G401.6 (cell line): Measurements from ENCODE around the gene CELF4.
"Not testable (repeated sequence)": the region's sequence is repeated elsewhere in the genome, so short reads cannot be mapped to it uniquely, and the experiment has no call there.

Experiments
- FAIRE-seq: peaks from 2 replicates; lab custom pipeline; 2012; peaks lifted over from hg19 to GRCh38; lab: Jason Lieb, UNC

CELF4 gene

DNA sequence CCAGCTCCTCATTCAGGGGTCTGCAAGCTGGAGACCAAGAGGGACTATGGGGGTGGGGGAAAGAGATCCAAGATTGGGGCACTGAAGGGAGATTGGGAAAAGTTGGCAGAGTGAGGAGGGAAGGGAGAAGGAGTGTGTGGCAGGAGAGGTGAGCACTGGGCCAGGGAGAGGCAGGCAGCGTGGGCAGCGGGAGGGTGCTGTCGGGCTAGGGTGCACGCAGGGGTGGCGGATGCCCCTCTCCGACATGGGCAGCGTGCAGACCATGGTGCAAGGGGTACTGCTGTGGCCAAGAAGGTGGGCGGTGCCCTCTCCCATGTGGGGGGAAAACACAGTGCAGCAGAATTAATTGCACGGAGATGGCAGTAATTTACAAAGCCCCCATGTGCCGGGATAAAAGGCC is 74.1 kb downstream of the CELF4 start:
- no peak for FAIRE-seq

DNA sequence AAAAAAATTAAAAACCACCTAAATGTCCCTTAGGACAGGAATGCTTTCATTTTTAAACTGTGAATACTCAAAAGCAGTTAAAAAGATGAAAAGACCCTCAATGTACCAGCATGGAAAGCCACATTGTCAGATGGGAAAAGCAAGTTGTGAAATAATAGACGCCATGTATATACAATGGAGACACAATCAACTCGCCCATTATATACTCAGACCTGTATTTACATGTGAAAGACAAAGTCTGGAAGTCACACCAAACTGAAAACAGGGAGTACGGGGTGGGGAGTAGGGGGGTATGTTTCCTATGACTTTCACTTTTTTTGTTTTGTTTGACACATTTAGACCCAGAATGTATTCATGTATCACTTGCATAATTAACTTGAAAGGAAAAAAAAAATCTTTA is 75.6 kb downstream of the CELF4 start:
- no peak for FAIRE-seq

- FAIRE-seq: no peak
These were observed 76.6 kb downstream of the CELF4 start for GRCh38 chr18:37489011-37489410.

- no peak for FAIRE-seq
These were observed 78.2 kb downstream of the CELF4 start for GRCh38 chr18:37487400-37487867.

- FAIRE-seq: no peak
These were observed 78.8 kb downstream of the CELF4 start for GRCh38 chr18:37486848-37487247.

DNA sequence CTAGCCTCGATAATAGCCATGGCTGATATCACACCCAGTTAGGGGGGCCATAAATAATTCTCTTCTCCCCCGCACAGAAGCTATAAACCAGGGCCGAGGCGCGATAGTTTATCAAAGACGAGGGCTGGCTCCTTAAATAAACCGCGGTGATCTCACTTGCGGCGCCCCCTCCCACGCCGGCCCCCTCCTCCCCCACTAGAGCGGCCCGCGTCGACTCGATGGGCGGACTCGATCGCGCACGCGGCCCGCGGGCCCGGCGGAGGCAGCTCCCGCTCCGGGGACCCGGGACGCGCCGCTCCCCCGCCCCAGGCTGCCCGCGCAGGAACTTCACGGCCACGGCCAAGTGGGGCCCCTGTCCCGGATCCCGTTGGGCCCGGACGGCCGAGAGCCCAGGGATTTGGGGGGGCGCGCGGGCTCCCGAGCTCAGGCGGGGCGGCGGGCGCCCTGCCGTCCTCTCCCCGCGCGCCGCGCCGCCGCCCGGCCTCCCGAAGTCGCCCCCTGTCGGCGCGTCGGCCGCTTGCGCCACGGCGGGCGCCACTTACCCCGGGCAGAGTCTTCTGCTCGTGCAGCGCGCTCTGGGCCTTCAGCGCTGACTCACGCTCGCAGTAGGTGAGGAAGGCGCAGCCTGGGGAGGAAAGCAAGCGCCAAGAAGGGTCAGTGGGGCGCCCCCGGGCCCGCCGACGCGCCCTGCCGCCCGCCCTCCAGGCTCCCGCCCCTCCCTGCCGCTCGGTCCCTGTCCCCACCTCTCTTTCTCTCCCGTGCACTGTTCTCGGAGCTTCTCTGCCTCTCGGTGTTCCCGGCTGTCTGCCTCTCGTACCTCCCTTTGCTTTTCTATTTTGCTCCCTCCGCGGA is 80.4 kb downstream of the CELF4 start:
- no peak for FAIRE-seq

DNA sequence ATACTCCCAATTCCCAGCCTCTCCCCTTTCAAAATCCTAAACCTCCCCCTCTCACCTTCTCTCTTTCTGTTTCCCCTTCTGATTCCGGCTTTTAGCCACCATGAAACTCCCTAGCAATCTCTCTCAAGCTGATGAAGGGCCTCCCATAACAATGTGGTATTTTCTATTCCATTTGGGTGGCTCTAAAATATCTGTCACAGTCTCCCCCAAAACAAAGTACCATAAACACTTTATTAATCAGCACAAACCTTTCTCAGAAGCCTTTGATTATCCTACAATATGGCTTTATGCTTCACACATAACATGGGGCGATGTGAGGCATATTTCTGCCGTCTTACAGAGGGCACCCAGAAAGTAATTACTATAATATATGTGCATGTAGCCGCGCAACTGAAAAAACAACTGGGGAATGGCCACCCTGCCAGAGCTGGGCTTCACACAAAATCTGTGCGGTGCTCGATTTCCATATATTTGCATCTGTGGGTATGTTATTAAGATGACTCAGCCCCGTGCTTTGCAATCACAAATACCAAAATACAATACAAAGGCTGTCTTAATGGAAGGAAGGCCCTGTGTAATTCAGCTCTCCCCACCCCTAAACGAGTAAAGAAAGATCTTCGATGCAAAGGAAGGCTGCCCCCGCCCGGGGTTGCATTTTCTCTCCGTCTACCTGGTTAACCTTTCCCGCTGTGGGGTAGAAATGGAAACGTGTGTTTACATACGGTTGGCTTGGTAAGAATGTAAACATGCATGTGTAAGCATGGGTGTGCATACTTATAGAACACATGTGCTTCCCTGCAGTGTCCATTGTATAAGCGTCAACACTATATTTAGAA is 81.4 kb downstream of the CELF4 start:
- FAIRE-seq: no peak

DNA sequence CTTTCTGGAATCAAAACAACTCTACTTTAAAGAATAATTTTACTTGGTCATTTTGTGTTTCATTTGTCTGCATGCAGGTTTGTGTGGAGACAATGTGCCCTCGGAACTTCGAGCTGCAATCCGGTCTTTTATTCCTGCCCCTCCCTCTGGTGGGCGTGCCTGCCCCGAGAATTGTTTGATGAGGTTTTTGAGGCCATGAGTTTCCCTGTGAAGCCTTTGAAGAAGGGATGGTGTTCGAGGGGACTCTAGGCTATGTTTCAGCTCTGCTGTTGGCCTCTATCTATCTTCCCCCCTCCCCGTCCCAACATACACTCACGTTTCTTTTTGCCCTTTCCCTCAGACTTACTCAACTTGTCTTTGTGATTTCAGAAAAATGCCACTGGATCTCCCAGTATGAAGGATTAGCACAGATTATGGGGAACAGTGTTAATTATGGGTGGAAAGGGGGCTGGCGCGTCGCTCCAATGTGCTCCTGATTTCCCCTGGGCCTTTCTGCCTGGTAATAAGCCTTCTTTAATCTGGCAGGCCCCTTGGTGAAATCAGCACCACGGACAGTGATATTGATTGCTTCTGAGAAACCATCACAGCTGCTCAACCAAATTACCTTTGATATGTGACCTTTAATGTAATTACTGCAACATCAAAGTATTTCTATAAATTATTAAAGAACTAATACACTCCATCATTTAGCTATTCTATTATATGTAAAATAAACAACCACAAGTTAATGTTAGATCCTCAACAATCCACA is 82.2 kb downstream of the CELF4 start:
- no peak for FAIRE-seq

DNA sequence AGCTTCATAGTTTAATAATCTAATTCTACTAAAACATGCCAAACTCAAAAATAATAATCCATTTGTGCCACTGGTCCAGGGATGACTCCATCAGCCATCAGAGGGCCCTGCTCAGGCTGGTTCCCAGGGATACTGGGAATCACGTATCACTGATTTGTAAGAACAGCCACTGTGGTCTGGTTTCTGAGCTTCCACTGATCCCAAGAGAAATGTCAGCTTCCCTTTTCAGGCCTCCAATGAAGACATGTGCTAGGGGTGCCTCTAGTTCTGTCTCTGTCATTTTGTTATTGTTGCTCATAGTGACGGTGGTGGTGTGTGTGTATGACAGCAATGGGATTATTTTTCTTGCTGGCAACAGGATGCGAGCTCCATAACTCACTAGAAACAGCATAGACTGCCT is 83.2 kb downstream of the CELF4 start:
- FAIRE-seq: no peak

DNA sequence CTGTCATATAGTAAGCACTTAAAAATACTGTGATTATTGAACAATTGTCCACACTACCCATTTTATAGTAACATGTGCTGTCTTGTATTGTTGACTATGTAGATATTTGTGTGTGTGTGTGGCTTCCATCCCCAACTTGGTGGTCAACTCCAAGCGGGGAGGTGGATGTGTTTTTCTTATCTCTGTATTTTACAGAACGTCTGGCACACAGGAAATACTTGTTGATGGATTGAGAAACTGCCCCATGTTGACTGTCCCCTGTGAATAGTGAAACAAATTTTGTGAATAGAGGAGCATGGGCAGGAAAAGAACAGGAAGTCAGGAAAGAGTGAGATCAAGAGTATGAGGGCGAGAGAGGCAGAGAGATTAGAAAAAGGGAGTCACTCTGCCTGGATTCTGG is 83.6 kb downstream of the CELF4 start:
- no peak for FAIRE-seq

DNA sequence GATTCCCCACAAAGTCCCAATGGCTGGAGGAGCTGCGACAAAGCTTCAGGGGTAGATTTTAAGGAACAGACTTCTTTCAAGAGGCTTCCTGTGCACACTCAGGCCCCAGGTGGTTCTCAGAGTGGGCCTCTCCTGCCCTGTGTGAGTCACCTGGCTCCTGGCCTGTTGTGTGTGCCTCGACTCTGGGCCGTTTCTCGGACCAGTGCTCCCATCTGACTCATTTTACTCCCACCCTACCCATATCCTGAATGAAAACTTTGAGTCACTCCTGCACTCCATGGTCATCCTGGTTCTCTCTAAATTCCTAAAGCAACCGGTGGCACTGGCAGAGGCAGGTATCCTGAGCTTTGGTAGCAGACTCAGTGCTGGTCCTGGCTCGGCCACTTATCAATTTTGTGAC is 84.1 kb downstream of the CELF4 start:
- FAIRE-seq: no peak

DNA sequence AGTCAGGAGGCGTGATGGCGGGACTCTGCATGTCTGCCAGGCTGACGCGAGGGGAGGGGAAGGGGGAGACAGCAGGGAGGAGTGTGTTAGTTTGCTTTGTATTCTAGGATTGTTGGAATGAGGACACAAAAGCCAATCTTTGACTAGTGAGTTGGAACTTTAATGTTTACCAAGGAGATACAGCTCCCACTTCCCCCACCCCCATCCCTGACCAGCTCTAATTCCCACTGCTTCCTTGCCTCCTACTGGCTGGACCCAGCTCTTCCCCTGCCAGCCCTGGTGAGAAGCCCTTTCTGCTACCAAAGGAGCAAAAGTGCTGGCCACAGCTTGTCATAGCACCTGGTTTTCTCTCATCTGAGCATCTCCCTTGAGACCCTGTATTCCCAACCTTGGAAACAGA is 84.5 kb downstream of the CELF4 start:
- FAIRE-seq: no peak

DNA sequence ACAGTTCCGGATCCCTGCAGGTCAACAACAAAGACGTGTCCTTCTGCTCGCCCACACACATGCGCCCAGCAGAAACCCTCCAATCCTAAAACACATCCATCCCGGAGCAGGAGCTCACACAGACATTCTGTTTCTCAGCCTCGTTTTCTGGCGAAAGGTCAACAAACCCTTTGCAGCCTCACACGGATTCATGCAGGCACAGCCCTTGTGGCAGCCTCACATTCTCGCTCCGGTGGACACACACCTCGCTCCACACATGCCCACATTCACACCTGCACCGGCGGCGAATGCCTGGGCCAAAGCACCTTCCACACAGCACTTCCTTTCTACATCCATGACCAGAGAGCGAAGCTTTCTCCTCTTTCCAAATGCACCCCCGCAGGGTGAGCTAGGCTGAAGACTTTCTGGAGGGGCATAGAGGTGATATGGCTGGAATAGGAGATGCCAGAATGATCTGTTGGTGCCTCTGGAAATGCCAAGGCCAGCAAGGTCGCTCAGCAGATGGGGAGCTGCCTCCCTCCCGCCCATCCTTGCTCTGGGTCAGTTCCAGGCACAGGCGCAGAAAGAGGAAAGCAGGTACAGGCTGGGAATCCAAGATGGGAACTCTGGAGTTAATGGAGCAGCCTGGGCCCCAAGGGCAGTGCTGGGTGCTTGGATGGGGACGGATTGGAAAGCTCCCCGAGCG is 88.8 kb downstream of the CELF4 start:
- no peak for FAIRE-seq

DNA sequence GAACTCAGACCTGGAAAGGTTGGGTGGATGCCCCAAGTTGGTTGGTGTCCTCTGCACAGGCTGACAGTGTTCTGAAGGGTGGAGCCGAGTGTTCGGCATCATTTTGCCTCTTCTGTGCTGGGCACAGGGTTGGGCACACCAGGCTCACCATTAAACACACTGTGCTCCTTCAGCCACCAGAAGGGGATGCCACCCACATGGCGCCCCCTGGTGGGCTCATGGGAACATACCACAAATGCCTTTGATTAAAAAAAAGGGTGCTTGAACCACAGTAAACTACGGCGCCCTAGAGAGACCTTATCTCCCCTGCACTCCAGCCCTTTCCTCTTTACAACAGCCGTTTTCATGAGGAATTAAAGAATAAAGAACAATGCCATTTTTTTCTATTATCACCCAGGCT is 89.4 kb downstream of the CELF4 start:
- FAIRE-seq: no peak

GRCh38 chr18:37473195-37473840 is 92.3 kb downstream of the CELF4 start:
- no peak for FAIRE-seq

GRCh38 chr18:37471637-37472036 is 94.0 kb downstream of the CELF4 start:
- no peak for FAIRE-seq

DNA sequence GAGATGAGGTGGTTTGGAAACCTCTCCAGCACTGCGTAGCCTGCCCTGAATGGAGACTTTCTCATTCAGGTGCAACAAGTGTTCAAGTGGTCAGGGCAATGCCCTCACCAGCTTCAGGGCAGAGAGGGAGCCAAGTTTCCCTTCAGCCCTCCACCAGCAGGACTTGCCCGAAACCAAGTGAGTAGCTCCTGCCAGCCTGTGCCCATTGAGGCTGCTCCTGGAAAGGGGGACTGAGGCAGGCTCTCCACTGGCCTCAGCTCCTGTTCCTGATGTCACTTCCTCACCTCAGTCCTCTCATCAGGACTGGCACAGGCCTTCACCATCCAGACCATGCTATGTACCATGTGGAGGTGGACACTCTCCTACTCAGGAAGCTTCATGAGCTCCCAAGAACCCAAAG is 94.6 kb downstream of the CELF4 start:
- FAIRE-seq: no peak

DNA sequence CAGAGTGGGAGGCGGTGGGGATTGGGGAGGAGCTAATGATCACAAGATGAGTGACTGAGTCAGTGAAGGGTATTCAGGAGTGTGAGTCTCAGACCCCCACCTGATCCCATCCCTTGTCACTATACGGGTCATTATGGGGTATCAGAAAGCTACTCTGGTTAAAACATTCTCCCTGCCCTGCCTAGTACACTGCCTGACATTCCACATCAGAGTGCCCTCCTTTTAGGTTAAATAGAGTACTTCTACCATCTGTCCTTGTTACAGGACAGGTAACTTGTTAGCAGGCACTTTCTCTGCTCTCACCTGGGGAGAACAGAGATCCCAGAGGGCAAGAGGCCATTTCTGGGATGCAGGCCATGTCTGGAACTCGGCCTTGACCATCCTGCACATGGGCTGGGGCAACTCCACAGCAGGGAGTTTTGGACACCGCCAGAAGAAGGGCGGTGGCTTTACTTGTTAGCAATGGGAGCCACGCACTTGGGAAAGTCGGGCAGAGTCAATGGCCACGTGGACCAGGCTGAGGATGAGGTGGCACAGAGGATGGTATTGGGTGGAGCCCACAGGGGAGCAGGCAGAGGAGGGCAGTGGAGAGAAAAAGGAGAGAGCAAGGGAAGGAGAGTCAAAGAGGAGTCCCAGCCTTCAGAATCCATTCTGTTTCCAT is 98.5 kb downstream of the CELF4 start:
- FAIRE-seq: no peak

DNA sequence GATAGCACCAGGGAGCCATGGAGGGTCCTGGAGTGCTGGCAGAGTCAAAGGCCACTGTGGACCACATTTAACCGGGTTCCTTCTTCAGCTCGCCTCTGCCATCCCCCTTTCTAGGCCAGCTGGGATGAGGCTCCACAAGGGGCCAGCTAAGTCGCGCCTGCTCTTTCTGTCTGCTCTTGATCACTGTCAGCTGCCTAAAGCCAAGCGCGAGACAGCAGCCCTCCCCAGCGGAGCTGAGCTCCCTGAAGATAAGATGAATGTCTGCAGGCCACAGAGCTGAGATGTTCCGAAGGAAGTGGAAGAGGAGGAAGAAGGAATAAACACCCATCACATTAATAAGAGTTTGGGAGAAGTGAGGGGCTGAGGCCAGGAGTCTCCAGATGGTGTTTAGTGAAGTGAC is 99.6 kb downstream of the CELF4 start:
- no peak for FAIRE-seq

DNA sequence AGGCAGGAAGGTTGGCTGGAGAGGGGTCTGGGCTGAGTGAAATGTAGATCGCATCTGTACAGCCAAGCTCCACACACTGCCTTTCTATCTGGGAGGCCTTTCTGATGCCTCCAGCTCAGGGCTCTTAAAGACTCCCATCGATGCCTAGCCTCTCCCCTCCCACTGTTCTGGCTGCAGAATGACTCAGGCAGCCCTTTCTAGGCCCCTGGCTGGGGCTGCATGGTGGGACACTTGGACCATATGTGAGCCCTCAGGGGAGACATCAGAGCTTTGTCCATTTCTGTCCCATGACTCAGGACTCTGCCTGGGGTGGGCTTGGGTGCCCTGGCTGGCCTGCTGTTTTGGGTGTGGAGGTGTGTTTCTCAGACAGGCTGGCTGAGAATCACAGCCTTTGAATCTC is 101.3 kb downstream of the CELF4 start:
- no peak for FAIRE-seq

DNA sequence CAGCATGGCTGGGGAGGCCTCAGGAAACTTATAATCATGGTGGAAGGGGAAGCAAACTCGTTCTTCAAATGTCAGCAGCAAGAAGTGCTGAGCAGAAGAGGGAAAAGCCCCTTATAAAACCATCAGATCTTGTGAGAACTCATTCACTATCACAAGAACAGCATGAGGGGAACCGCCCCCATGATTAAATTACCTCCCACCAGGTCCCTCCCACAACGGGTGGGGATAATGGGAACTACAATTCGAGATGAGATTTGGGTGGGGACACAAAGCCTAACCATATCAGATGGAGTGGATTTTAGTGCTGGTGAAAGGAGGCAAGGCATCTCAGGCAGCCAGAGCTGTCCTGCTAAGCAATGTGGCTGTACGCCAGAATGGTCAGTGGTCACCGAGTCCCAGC is 104.3 kb downstream of the CELF4 start:
- FAIRE-seq: not testable (repeated sequence)
